LoVo (cell line): ENCODE results near the gene OR5M3.

Source experiments
- DNase-seq: peaks from one replicate; pipeline ENCODE4 v3.0.0-alpha.2; 2016; ENCODE audit warnings: low spot score

Gene OR5M3

GRCh38 chr11:56473252-56473651, at the start of gene OR5M3:
Gene OR5M3 (minus strand): TSS chr11:56473352. CDS start chr11:56470497, 2,855 bp downstream.
- DNase-seq = no peak

- peak; percentile 9 for DNase-seq
Measured at GRCh38 chr11:56522008-56522407, 48.9 kb upstream of the OR5M3 start.

DNA sequence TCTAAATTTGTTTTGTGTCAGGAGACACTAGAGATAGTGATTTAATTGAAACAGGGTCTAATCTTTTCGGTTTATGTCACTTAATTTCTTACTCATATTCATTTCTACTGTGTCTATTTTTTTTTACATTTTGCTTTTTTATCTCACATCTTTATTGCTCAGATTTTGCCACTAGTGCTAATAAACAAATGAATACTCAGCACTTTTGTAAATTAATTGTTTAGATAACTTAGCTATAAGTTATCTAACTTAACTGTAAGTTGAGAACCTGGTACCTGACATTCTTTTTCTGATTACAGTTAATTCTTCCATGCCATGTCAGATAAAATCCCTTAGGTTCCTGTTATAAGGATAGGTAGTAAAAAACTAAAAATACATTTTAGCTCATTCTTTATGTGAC, 40.1 kb upstream of the OR5M3 start:
- no peak for DNase-seq

DNA sequence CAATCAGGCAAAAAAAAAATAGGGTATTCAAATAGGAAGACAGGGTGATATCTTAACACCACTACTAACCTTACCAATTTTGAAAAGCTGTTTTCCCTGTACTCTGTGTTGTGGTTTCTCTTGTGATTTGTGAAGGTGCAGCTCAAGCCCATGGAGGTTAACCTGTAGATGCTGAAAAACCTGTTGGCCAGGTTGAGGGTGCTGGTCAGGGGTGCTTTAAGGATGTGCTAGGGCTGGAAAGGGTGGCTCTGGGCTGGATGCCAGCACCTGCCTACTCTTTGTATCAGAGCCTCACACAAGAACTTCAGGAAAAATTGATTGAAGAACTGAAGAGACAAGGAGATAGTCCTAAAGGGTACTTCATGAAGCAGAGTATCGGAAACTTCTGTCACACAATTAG, 36.3 kb upstream of the OR5M3 start:
- DNase-seq = no peak

- DNase-seq = no peak
Measured at GRCh38 chr11:56497010-56497409, 23.9 kb upstream of the OR5M3 start.

DNA sequence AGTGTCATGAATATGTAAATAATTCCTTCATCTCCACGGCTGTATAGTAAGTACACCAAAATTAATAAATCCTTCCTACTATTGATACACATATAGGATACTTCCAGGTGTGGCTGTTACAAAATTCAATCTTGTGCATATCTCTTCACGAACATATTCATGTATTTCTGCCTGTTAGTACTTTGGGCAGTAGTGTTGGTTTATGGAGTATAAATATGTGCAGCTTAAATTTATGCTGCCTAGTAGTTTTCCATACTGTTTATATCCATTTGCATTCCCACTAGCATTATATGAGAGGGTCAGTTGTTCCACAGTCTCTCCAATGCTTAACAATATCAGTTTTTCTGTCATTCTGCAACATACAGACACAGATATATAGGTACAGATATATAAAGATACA, 22.0 kb upstream of the OR5M3 start:
- DNase-seq = no peak

DNA sequence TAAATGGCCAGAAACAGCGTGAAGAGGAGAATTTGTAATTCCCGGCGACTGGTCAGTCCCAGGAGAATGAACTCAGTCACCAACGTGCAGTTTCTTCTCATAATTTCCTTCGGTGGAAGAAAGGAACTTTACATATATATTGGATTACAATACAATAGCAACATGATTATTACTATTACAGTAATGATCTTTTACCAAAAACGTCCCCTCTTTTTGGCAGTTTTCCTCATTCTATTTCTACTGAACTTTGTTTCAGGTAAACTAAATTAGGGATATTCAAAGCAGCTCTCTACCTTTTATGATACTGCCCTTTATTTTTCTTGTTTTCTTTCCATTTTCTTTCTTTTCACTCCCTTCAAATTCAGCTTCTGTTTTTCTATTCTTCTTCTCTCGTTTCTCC, 18.1 kb upstream of the OR5M3 start, which contains the start of gene OR5M8:
TSS of gene OR5M8 (minus strand) at position 101 of the 400 bp plus-strand sequence. CDS start at position 101, 0 bp downstream.
- no peak for DNase-seq

DNA sequence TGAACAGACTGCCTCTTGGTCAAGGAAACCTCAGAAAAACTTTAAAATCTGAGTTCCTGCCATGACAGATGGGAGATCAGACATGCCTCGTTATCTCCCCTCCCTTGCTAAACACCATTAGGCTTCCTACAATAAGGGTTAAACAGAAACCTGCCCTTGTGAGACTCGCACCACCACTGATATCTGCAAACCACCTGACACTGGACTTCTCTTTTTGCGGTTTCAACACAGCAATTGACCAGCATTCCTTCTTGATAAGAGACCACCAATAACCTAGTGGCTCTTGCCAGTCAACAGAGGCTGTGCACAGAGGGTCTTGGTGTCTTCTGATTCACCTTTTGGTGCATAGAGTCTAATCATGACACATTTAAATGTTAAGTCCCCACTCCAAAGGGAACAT, 13.6 kb upstream of the OR5M3 start:
- no peak for DNase-seq

DNA sequence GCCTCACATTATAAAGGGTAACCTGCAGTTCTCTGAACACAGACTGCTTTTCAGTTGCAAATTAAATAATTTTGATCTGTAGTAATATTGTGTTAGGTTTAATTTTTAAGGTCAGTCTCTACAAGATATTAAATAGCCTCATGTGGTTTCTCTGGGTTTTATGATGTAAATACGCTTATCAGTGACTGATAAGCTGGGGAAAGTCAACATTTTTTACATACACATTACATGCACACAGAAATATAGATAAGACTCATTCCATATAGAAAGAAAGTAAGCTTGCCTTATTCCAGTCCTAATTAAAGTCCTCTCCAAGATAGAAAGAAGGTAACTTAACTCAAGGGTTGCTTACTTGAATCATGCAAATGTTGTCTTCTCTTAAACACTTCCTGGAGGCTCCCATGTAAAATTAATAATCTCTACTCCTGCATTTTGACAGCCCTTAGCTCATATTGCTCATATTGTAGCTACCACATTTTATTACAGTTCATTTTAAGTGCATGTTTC, 1.6 kb upstream of the OR5M3 start:
- no peak for DNase-seq

DNA sequence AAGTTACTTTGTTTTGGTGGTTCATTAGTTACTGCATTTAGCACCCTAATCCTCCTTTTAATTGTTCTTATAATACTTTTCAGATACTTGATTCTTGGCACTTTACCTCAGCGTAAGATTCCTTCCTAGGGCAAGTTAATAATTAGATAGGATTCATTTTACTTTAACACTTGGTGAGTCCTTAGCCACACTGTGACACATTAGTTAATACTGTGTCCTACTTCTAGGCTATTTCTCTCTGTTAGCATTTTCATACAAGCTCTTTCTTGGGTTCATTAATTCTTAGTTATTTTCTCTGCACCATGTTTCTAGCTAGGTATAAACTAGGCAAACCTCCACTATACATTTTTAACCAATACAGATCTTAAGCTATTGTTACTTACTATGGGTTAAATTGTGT, 16.1 kb downstream of the OR5M3 start:
- no peak for DNase-seq

DNA sequence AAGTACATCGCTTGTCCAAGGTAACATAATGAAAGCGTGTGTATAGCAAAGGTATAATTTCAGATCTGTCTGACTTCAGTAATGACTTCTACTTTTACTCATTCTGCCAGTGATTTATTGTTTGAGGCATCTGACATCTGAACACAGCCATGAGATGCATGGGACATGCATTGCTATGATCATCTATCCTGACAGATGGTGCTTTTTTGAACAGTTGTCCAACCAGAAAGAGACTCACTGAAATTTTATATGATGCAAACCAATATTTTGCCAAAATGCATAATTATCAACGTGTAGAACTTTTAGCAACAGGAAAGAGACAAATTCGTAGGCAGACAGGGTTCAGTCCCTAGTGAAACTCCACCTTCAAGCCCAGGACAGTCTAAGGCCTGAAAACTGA, 19.6 kb downstream of the OR5M3 start:
- no peak for DNase-seq
